Fibroblast of skin of left biceps (primary cell): ENCODE measurements around the gene CTDSPL2.
"Not testable (repeated sequence)": the region's sequence is repeated elsewhere in the genome, so short reads cannot be mapped to it uniquely, and the experiment has no call there.

Experiments used
- DNase-seq, 2 experiments: peaks; one replicate each; pipeline ENCODE4 v3.0.0-alpha.2; 2013; ENCODE audit warnings: low read depth in 2 of 2

CTDSPL2 gene

DNA sequence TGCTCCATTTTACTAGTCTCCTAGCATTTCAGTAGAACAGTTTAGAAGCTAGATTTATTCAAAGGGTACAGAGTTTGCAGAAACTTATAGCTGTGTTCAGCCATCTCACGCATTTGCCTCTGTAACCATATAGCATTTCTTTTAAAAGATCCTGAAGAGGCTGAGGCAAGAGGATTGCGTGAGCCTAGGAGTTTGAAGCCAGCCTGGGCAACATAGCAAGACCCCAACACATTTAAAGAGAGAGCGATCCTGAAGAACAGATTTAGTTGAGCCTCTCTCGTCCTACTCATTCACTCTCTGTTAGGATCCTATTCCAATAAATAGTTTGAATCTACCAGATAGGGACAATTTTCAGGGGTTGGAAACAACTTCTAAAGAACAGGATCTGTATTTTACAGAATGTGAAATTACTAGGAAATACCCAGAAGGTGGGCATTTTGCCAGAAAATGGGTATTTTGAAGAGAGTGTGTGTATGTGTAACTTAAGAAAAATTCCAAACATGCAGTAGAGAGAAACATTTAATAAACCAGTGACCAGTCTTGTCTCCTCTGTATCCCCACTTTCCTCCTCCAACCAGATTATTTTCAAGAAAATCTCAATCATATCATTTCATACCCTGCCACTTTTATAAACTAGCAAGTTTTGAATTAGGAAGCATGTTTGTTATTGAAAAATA lies 114.0 kb downstream of the CTDSPL2 start:
- DNase-seq, result peak; percentile 68 to 76

DNA sequence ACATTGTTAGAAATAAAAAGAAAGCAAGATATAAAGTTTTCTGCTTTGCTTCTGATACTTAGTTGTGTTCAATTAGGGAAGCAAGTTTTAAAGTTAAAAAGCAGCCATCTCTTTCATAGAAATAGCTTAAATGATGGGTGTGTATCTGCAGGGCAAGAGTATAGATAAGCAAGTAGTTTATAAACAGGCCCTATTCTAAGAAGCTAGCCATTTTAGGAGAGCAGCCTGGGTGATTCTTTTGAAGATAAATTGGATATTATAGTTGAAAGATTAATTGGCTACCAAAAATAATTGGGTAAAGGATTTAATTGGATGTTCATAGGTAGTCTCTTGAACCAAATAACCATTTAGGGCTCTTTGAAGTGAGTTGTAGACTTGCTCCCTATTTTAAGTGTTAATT lies 115.2 kb downstream of the CTDSPL2 start:
- no peak for DNase-seq

DNA sequence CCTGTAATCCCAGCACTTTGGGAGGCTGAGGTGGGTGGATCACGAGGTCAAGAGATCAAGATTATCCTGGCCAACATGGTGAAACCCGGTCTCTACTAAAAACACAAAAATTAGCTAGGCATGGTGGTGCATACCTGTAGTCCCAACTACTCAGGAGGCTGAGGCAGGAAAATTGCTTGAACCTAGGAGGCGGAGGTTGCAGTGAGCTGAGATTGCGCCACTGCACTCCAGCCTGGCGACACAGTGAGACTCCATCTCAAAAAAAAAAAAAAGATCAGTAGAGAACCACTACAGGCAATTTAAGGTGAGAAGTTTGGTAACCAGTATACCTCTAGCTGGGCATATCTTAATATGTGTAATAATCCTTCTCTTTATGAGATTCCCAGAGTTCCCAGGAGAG lies 117.3 kb downstream of the CTDSPL2 start:
- DNase-seq, result not testable (repeated sequence)

DNA sequence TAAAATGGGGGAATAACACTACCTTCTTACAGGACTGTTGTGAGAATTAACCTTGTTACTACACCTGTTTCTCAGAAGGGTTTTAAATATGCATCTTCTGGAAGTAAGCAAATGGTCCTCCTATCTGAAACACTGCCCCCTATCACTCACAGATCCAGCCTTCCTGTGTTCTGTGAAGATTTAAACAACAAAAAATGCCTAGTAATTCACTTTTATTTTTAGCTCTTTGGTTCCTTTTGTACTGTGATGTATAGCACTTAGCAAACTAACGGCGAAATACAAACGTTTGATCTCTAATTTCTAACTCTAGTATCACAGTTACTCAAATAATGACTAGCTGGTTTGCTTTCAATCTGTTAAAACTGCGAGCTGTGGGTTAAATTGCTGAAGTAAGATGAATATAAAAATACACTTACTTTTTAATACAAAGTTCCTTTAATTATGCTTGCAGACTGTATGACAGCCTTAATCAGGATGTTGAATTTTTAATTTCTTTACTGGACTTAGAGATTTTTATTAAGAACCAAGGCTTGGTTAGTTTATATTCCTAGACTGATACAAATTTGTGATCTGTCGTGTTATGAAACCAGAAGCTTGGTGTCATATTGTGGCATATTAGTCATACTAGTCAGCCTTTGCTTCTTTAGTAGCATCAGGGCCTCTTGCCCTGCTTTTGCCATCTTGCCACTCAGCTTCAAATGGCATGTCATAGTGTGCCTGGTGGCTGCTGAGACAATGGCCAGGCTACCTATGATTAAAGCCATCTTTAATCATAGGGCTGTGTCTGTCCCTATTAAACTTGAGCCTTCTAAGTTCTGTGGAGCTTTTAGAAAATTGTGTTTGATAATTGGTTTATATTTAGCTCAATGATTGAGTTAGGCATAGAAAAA lies 118.7 kb downstream of the CTDSPL2 start:
- no peak for DNase-seq

DNA sequence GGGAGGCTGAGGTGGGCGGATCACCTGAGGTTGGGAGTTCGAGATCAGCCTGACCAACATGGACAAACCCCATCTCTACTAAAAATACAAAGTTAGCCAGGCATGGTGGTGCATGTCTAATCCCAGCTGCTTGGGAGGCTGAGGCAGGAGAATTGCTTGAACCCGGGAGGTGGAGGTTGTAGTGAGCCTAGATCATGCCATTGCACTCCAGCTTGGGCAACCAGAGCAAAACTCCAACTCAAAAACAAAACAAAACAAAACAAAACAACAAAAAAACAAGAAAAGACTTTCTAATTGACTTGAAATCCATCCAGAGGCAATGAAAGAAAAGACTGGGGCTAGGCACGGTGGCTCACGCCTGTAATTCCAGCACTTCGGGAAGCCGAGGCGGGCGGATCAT lies 121.7 kb downstream of the CTDSPL2 start:
- DNase-seq, result not testable (repeated sequence)

DNA sequence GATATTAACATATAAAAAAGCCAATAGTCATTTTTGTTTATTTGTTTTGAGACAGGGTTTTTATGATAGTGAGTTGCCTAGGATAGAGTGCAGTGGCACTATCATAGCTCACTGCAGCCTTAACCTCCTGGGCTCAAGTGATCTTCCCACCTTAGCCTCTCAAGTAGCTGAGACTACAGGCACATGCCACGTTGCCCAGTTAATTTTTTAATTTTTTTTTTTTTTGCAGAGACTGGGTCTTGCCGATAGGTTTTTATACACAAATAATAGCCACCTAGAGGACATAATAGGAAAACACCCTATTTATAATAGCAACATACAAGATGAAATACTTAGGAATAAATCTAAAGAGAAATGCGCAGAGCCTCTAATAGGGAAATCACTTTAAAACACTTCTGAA lies 122.8 kb downstream of the CTDSPL2 start:
- peak in 1 of 2 experiments; percentile 10 for DNase-seq

DNA sequence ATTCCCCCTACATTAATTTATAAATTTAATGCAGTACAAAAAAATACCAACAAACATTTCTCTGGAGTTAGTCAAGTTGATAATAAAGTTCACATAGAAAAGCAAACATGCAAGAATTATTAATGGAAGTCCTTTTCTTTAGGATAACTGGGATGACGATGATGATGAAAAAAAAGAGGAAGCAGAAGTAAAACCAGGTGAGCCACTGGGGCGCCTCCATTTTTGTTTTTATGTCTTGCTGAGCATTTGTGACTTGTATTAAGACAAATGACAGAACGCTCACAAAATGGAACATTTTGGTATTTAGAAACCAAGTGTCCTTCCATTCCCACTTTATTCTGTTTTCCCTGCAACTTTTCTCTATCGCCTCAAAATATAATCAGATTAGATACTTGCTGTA lies 123.3 kb downstream of the CTDSPL2 start:
- DNase-seq, result no peak

DNA sequence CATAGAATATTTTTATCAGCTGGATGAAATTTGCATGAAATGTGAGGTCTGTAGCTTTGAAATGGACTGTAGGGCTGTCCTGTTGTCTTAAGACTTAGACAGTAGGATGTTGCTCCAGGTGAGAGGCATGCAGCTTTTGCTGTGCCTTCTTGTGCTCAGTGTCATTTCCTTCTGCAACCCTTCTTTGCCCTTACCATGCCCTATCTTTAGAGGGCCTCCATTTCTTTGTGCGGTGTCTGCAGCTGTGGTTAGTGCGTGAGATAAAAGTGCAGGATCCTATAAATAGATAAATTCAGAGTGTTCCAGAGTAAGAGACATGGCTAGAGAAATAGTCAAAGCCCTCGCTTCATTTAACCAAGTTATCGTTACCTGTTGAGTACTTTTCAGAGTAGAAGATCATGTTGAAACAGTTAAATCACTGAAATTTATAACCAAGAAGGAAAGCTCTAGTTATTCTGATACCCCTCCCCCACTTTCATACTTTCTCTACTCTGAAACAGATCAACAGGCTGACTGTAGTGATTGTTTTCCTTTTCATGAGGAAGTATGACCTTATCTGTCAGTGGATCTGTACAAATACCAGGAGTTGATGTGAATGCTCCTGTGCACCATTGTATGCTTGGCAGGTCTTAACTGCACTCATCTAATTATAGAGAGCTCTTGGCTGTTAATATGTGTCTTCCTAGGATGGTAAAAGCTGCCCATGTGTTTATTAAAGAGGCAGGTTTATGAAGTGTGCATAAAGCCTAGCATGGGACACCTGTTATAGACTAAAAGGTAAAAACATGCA lies 127.7 kb downstream of the CTDSPL2 start:
- no peak for DNase-seq

DNA sequence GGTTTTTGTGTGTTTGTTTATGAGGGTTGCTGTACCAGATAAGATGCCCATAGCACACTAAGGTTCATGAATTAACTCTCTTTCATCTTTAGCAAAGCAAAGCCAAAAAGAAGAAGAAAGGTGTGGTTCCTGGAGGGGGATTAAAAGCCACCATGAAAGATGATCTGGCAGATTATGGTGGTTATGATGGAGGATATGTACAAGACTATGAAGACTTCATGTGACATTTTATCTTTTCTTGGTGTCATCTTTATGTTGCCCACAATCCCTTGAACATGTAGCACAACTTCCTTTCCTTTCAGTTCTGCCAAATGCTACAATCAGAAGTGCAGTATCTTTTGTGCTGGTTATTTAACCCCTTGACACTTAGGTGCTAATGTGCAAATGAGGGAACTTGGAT lies 133.5 kb downstream of the CTDSPL2 start:
- DNase-seq, result not testable (repeated sequence)

DNA sequence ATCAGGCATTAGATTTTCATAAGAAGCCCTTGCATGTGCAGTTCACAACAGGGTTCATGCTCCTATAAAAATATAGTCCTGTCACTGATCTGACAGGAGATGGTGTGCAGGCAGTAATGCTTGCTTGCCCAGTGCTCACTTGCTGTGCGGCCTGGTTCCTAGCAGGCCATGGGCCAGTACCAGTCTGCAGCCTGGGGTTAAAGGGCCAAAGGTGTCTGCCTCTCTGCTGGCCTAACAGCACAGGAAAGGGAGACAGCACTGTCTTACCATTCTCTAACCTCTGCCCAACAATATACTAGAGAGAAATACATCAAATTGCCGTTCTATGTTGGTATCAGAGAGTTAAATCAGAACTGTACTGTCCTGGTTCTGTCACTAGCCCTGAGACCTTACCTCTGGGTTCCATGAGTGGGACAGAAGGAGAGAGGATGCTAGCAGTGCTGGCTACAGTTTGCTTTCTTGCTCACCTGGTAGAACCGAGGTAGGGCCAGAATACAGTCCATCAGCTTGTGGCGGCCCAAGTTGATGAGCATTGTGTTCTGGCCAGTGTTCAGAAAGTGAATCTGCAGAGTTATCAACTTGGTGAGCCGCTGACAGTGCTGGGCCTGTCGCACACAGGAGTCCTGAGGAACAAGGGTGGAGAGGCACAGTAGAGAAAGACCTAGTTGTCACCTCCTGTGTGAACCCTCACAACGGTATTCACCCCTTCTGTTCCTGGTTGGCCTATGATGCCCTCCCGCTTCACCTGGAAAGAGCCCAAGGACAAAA lies 138.1 kb downstream of the CTDSPL2 start:
- DNase-seq, result no peak

DNA sequence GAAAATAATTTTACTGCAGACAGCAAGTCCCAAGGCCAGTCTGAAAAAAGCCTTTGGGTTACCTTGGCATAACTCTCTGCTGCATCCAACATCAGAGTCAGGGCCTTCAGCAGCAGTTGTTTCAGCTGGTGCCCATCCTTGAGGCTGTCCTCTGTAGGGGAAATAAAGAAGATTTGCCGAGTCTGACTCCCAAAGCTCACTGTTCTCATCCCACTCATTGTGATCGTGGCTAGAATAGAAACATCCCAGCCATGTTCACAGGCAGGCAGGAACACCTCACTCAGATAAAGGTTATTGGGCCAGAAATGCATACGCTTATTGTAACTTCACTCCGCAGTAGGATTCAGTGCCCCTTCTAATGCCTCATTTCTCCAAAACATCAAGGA lies 138.7 kb downstream of the CTDSPL2 start:
- DNase-seq, result no peak

DNA sequence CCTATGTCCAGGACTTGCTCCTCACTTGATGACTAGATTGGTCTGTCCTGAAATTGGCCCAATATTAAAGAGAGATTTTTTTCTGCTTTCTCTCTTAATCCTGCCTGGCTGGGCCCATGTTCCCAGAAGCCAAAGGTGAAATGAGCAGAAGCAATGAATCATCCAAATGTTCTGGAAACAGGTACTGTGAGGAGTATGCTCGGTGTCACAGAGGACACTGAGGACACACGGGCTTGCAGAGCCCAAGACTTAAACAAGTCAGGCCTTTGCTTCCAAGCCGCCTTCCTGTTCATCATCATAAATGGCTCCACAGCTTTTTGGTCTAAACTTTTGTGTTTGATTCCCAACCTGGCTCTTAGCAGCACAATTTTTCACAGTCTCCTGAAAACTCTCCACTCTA lies 140.9 kb downstream of the CTDSPL2 start:
- DNase-seq, result no peak

DNA sequence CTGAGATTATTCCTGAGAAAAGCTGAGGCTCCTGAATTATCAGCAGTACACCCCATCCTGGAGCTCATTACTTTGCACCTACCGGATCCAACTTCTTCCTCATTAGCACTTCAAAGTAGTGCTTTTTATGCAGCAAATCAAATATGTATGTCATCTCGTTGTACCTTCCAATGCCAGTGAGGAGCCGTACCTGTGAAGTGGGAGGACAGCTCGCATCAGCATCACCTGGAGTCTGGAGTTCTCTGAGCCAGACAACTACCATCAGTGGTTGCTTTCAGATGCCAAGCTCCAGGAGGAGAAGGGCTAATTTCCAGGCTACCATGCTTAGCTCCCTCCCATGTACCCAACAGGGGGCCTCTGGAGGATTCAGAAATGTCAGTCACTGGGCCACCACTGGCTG lies 141.9 kb downstream of the CTDSPL2 start:
- DNase-seq, result no peak

DNA sequence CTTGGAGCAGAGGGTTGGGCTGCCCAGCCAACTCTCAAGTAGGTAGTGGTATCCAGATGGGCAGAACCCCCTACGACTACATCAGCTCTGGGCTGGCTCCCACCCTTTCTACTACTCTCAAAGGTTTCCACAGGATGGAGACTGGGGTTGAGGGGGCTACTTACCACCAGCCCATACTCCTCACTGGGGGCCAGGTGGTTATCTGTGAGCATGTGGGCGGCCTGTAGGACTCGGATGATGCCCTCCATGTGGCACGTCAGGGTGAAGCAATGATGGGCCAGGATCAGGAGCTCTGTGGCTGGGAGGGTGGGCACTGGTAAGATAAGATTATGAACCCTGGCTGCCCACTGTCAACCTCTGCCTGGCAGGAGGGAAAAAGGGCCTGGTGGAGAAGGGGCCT lies 142.9 kb downstream of the CTDSPL2 start:
- DNase-seq, result no peak

DNA sequence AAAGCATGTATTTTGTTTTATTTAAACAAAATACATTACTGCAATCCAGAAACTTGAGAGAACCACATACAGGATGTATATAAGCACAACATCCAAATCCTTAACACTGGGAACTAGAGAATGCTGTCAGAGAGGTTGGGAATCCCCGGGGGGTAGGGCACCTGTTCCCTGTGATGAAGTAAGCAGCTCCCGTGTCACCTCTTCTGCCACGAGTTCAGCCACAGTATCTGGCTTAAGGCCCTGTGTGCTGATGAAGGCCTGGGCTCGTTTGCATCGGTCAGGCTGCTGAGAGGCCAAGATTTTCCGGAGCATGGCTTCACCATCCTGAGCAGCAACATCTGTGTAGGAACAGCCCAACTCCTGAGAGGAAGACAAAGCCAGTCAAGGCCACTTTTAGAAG lies 146.0 kb downstream of the CTDSPL2 start:
- no peak for DNase-seq

DNA sequence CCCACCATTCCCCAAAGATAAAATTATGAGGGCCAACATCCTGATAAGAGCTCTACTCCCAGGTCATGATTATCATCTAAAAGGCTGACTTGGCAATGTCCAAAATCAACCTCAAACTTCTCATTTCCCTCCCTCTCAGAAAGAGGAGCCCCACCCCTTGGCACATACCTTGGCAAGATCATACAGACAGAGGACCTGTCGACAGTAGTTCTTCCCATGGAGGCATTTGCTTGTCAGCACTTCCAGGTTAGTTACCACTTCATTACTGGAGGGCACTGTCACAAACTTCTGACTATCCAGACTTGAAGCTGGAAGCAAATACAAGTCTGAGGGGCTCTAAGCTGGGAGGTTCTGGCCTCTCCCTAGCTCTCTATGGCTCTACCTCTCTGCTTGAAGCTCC lies 147.3 kb downstream of the CTDSPL2 start:
- no peak for DNase-seq
